ENCODE data around the gene HDDC2.

HDDC2 gene

DNA sequence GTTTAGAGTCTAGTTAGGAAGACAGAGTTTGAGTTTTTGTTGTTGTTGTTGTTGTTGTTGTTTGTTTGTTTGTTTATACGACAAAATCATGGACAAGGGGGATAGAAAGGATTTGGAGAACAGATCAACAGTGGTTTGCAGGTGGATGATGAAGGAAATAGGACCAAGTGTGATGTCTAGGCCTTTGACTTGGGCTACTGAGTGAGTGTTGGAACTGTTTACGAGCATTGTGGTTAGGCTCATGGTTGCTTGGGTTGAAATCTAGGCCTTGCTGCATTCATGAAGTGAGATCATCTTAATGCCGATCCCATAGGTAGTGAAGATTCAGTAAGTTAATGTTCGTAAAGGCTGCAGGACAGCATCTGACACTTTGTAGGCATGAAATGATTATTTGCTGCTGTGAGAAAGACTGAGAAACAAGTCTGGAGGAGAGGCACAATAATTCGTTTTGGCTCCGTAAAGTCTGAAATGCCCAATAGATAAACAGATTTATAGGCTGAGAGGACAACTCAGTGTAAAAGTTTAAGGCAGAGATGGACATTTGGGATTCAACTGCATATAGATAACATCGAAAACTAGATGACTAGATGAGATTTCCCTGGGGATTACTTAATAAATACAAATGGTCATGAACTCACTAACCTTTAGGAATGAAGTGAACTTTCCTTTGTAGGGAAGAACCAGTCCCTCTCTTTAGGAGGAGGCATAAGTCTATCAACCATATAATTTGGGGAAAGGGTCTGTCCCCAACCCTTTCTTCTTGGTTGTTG is 70.0 kb downstream of the HDDC2 start:
- DNase-seq: no peak

DNA sequence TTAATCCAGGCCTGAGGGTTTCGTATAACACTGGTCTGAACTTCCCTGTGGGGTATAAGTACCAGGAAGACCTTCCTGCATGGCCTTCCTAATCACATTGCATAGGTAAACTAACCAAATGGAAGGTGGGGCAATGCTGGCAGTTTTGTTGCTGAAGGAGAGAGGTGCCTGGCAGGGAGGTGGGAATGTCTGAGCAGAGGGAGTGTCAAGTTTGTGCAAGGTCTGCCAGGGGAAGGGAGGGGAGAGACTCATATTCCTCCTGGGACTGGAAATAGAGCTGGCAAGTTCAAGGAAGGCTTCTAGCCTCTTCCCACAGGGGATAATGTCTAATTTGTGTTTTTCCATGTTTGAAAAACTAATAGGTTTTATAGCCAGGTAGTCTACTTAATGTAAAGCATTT is 70.6 kb downstream of the HDDC2 start:
- DNase-seq: no peak

DNA sequence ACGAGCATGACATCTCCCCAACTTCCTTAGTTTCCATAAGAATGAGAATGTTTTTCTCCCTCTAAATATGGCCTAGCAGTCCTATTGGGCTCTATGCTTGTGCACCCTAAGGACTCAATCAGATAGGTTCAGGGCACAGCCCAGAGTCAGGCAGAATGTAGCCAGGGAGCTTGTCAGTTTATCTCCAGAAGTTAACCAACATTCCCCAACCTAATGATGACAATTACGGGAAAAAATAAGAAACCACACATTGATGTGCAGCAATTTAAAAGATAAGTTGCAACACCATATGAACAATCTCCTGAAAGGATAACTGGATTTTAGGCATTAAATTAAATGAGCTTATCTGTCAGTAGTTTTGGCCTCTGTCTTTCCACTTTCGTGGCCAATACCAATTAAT is 71.1 kb downstream of the HDDC2 start:
- DNase-seq: no peak

DNA sequence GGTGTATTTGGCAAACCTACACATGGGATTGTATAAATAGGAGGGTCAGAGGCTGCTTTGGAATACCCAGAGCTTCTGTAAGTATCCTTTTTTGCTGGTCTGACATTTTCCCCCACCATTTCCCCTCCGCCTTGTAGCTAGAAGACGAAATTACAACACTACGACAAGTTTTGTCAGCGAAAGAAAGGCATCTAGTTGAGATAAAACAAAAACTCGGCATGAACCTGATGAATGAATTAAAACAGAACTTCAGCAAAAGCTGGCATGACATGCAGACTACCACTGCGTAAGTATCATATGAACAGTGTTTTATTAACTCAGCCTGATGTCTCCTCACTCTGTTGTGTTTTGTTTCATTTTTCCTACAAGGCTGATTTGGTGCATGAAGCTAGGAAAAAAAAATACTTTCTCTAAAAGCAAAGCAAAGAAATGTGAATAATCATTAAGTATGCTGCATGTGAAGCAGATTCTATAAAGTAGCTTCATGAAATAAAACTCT is 72.7 kb downstream of the HDDC2 start:
- no peak for DNase-seq

DNA sequence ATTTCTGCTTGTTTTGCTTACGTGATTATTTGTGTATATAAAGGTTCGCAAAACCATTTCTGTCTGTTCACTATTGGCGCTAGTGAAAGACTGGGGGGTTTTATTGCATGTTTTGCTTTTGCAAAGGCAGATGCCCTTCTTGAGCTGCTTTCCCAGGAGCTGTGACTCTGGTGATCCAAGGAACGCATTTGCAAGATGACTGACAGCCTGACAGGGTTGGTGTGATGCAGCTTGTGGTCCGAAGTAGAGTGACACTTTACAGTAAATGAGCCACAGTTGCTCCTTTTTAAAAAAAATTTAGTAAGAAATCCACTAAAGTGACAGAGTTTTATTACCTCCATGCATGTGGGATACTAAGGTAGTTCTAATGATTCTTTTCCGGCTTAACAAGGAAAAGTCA is 74.5 kb downstream of the HDDC2 start:
- DNase-seq: no peak
